BJ (cell line): ENCODE results near the gene SYNE2. TPM values are rescaled to one million over a fixed set of nuclear protein-coding genes. Genes with fewer than 3 reads are reported as not detected.

ENCODE experiments used
- CTCF ChIA-PET: fragments of 350-600 bp; formaldehyde crosslinking; extraction: SDS; loops from one replicate; lab custom pipeline; 2021; ENCODE audit warnings: antibody characterized with exemption, inconsistent platforms; lab: Yijun Ruan, JAX
- POLR2A ChIA-PET: fragments of 300-600 bp; sonication (Branson Sonifier 250); formaldehyde crosslinking; extraction: SDS; loops from one replicate; lab custom pipeline; 2021; ENCODE audit warnings: antibody characterized with exemption; lab: Charles Lee
- DNase-seq: peaks from one replicate; pipeline ENCODE4 v3.0.0-alpha.2; 2011; ENCODE audit warnings: low read depth
- H3K27me3 ChIP-seq: 2 replicates; pipeline ENCODE4 v1.6.0; 2011; ENCODE audit warnings: low read length; ENCODE audit not compliant: control insufficient read depth, insufficient read depth
- H3K36me3 ChIP-seq: 2 replicates; pipeline ENCODE4 v1.5.1; 2011; ENCODE audit warnings: low read length; ENCODE audit not compliant: control insufficient read depth, insufficient read depth
- H3K4me3 ChIP-seq: 2 replicates; pipeline ENCODE4 v1.5.1; 2011; ENCODE audit warnings: low read depth, mild to moderate bottlenecking, control low read depth, low read length
- CTCF ChIP-seq: IDR thresholded peaks from 2 replicates; pipeline ENCODE4 v1.5.1; 2011; ENCODE audit warnings: low read depth, mild to moderate bottlenecking, control low read depth, inconsistent platforms, low read length, moderate library complexity; ENCODE audit not compliant: insufficient read depth
- polyA plus RNA-seq: library from polyadenylated mRNA; depleted of rRNA; stranded (reverse); fragments of >200 nt; gene quantifications from 2 replicates; pipeline ENCODE4 v1.2.3, GENCODE V29; 2011

SYNE2 gene
- polyA plus RNA-seq, 1 experiment, result 5.2 TPM

GRCh38 chr14:64221391-64222003, 368.7 kb downstream of the SYNE2 start:
- no peak for DNase-seq
- no peak overlapping the region for H3K4me3 ChIP-seq

GRCh38 chr14:64225151-64225757, 372.4 kb downstream of the SYNE2 start:
- no peak for DNase-seq
- Histone ChIP-seq H3K36me3 (no peaks in the 10 kb centered on the region), H3K27me3 (no peaks in the 10 kb centered on the region), H3K4me3 (no peak overlapping the region)
- ChIA-PET POLR2A (no interaction called here), CTCF (interaction anchor here (0.8 kb wide), 1 partner anchor 12 kb away, joined by 3 read pairs; no protein-coding TSS in a partner anchor)
- TF ChIP-seq CTCF, result no peak

More at GRCh38 chr14:64221391-64222003, 368.7 kb downstream of the SYNE2 start:
- H3K36me3 ChIP-seq, result no peaks in the 10 kb centered on the region
- no peak for TF ChIP-seq CTCF
- POLR2A ChIA-PET, result no interaction called here
- H3K27me3 ChIP-seq, result no peaks in the 10 kb centered on the region
- CTCF ChIA-PET, result interaction anchor here (1.1 kb wide), 1 partner anchor 13 kb away, joined by 3 read pairs; no protein-coding TSS in a partner anchor

GRCh38 chr14:64227856-64228255, 375.1 kb downstream of the SYNE2 start:
- ChIA-PET CTCF (no interaction called here), POLR2A (no interaction called here)
- no peak overlapping the region for H3K4me3 ChIP-seq
- no peak for DNase-seq
- no peak for TF ChIP-seq CTCF
- H3K27me3 ChIP-seq, result no peaks in the 10 kb centered on the region
- H3K36me3 ChIP-seq, result no peaks in the 10 kb centered on the region

GRCh38 chr14:64229489-64229888, 376.7 kb downstream of the SYNE2 start:
- TF ChIP-seq CTCF, result no peak
- ChIA-PET CTCF (no interaction called here), POLR2A (no interaction called here)

GRCh38 chr14:64232095-64232838, 379.5 kb downstream of the SYNE2 start:
- no peaks in the 10 kb centered on the region for H3K36me3 ChIP-seq
- no peak overlapping the region for H3K4me3 ChIP-seq
- TF ChIP-seq CTCF, result no peak
- ChIA-PET POLR2A (no interaction called here), CTCF (no interaction called here)
- peaks cover 6% of the 10 kb centered on the region for H3K27me3 ChIP-seq
- DNase-seq, result no peak

More at GRCh38 chr14:64229489-64229888, 376.7 kb downstream of the SYNE2 start:
- Histone ChIP-seq H3K36me3 (no peaks in the 10 kb centered on the region), H3K4me3 (no peak overlapping the region), H3K27me3 (no peaks in the 10 kb centered on the region)
- DNase-seq, result no peak
